ENCODE measurements around the gene STAT5B.
A peak's percentile ranks its signal among the peaks of the same experiment; 100 is the strongest.

Gene STAT5B

GRCh38 chr17:42160531-42160910 lies 115.7 kb downstream of the STAT5B start:
- TF ChIP-seq EZH2phosphoT487 (IDR thresholded peaks at IDR 0.05; ENCODE audit: low read length) (no peak), EZH2 (optimal IDR thresholded peaks at IDR 0.05; ENCODE audit: low read depth, low read length) (no peak)
- TF ChIP-seq, protein P1, sequence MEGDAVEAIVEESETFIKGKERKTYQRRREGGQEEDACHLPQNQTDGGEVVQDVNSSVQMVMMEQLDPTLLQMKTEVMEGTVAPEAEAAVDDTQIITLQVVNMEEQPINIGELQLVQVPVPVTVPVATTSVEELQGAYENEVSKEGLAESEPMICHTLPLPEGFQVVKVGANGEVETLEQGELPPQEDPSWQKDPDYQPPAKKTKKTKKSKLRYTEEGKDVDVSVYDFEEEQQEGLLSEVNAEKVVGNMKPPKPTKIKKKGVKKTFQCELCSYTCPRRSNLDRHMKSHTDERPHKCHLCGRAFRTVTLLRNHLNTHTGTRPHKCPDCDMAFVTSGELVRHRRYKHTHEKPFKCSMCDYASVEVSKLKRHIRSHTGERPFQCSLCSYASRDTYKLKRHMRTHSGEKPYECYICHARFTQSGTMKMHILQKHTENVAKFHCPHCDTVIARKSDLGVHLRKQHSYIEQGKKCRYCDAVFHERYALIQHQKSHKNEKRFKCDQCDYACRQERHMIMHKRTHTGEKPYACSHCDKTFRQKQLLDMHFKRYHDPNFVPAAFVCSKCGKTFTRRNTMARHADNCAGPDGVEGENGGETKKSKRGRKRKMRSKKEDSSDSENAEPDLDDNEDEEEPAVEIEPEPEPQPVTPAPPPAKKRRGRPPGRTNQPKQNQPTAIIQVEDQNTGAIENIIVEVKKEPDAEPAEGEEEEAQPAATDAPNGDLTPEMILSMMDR (IDR thresholded peaks at IDR 0.05; ENCODE audit: low read length) = no peak
- Histone ChIP-seq H3K27me3 (replicated peaks; ENCODE audit: insufficient read depth, low read length) (no peaks in the 10 kb centered on the region), H3K9ac (ENCODE audit: low read length) (no peak overlapping the region), H3K79me2 (ENCODE audit: low read length) (no peaks in the 10 kb centered on the region), H3K9me2 (replicated peaks; ENCODE audit: insufficient read depth, low read length) (no peaks in the 10 kb centered on the region), H3K9me3 (replicated peaks; ENCODE audit: insufficient read depth, low read length) (no peaks in the 10 kb centered on the region), H2AFZ (ENCODE audit: low read length) (no peak overlapping the region), H3K36me3 (replicated peaks; ENCODE audit: insufficient read depth, low read length) (no peaks in the 10 kb centered on the region), H3K4me2 (ENCODE audit: low read depth, low read length) (no peak overlapping the region), H3K4me3 (ENCODE audit: low read length) (no peak overlapping the region), H4K20me1 (ENCODE audit: insufficient read depth, low read length) (no peaks in the 10 kb centered on the region), H3K27ac (ENCODE audit: low read length) (no peak overlapping the region), H3K4me1 (ENCODE audit: low read length) (no peaks in the 10 kb centered on the region), H3F3A (ENCODE audit: insufficient read depth, low read length) (0 out of 2 replicates have a peak, but pooled peaks cover 3% of the 10 kb centered on the region)
- DNase-seq = no peak

DNA sequence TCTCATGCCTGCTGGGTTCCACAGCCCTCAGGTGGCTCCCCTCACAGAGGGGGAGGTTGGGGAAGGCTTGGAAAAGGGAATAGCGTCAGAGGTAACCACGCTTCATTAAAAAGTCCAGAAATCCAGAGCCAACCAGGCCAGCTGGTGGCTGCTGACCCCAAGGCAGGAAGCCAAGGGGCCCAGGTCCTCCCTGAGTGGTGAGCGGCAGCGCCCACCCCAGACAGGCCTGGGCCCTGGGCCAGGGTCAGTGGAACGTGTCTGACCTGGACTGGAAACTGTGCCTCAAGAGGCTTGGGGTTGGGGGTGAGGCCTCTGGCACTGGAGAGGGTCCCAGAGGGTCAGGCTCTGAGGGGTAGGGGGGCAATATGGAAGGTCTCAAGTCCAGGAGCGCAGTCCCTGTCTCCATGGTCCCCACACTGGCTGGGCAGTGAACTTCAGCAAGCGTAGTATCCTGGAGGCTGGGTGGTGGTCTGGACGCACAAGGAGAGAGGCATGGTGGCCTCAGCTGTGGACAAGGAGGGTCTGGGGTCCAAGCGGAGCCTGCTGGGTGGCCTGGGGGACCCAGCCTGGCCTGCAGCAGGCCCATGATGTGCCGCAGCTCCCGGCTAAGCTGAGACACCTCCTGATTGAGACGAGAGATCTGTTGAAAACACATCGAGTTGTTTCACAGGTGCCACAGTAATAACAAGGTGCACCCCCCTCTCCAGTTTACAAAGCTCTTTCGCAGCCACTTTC lies 116.2 kb downstream of the STAT5B start:
- no peak for TF ChIP-seq EZH2phosphoT487 (IDR thresholded peaks at IDR 0.05; ENCODE audit: low read length)
- no peak for TF ChIP-seq EZH2 (optimal IDR thresholded peaks at IDR 0.05; ENCODE audit: low read depth, low read length)
- TF ChIP-seq, protein P1 (IDR thresholded peaks at IDR 0.05; ENCODE audit: low read length) = no peak

GRCh38 chr17:42155614-42156045 lies 120.6 kb downstream of the STAT5B start:
- H3K9ac ChIP-seq (ENCODE audit: low read length) = peak overlapping the region; percentile 37; the same call in 1 of the 2 replicates
- no peaks in the 10 kb centered on the region for H3K36me3 ChIP-seq (replicated peaks; ENCODE audit: insufficient read depth, low read length)
- peak overlapping the region; percentile 63; the same call in 1 of the 2 replicates for H2AFZ ChIP-seq (ENCODE audit: low read length)
- H3F3A ChIP-seq (ENCODE audit: insufficient read depth, low read length) = 0 out of 2 replicates have a peak, but pooled peaks cover 3% of the 10 kb centered on the region
- H3K9me3 ChIP-seq (replicated peaks; ENCODE audit: insufficient read depth, low read length) = no peaks in the 10 kb centered on the region
- DNase-seq = no peak
- no peaks in the 10 kb centered on the region for H3K9me2 ChIP-seq (replicated peaks; ENCODE audit: insufficient read depth, low read length)
- H3K4me1 ChIP-seq (ENCODE audit: low read length) = peaks cover 7% of the 10 kb centered on the region; the same call in 1 of the 2 replicates
- H3K79me2 ChIP-seq (ENCODE audit: low read length) = peaks cover 41% of the 10 kb centered on the region
- no peaks in the 10 kb centered on the region for H4K20me1 ChIP-seq (ENCODE audit: insufficient read depth, low read length)
- TF ChIP-seq EZH2phosphoT487 (IDR thresholded peaks at IDR 0.05; ENCODE audit: low read length) (no peak), EZH2 (optimal IDR thresholded peaks at IDR 0.05; ENCODE audit: low read depth, low read length) (no peak)
- TF ChIP-seq, protein P1 (IDR thresholded peaks at IDR 0.05; ENCODE audit: low read length) = no peak
- H3K27ac ChIP-seq (ENCODE audit: low read length) = no peak overlapping the region
- peak overlapping the region; percentile 45 for H3K4me3 ChIP-seq (ENCODE audit: low read length)
- H3K4me2 ChIP-seq (ENCODE audit: low read depth, low read length) = peak overlapping the region; percentile 53
- no peaks in the 10 kb centered on the region for H3K27me3 ChIP-seq (replicated peaks; ENCODE audit: insufficient read depth, low read length)

More for the DNA sequence above, 116.2 kb downstream of the STAT5B start:
- DNase-seq = no peak
- H3K4me1 ChIP-seq (ENCODE audit: low read length) = no peaks in the 10 kb centered on the region
- H3F3A ChIP-seq (ENCODE audit: insufficient read depth, low read length) = 0 out of 2 replicates have a peak, but pooled peaks cover 3% of the 10 kb centered on the region
- no peaks in the 10 kb centered on the region for H3K27me3 ChIP-seq (replicated peaks; ENCODE audit: insufficient read depth, low read length)
- no peaks in the 10 kb centered on the region for H3K36me3 ChIP-seq (replicated peaks; ENCODE audit: insufficient read depth, low read length)
- no peak overlapping the region for H2AFZ ChIP-seq (ENCODE audit: low read length)
- H3K9me2 ChIP-seq (replicated peaks; ENCODE audit: insufficient read depth, low read length) = no peaks in the 10 kb centered on the region
- H3K4me3 ChIP-seq (ENCODE audit: low read length) = no peak overlapping the region
- no peaks in the 10 kb centered on the region for H4K20me1 ChIP-seq (ENCODE audit: insufficient read depth, low read length)
- H3K79me2 ChIP-seq (ENCODE audit: low read length) = no peaks in the 10 kb centered on the region
- H3K27ac ChIP-seq (ENCODE audit: low read length) = no peak overlapping the region
- H3K9me3 ChIP-seq (replicated peaks; ENCODE audit: insufficient read depth, low read length) = no peaks in the 10 kb centered on the region
- H3K9ac ChIP-seq (ENCODE audit: low read length) = no peak overlapping the region
- no peak overlapping the region for H3K4me2 ChIP-seq (ENCODE audit: low read depth, low read length)

Measured in MM.1S (cell line).